GM18499 (cell line): ENCODE measurements around the gene TOMM70.
"Not testable (repeated sequence)": the region's sequence is repeated elsewhere in the genome, so short reads cannot be mapped to it uniquely, and the experiment has no call there.

Source experiments
- ATAC-seq: cut with Tn5 transposase; IDR thresholded peaks from one replicate; pipeline ENCODE4 v1.9.1; 2021; ENCODE audit warnings: moderate number of reproducible peaks; ENCODE audit not compliant: insufficient read depth, unreplicated experiment

The TOMM70 gene

DNA sequence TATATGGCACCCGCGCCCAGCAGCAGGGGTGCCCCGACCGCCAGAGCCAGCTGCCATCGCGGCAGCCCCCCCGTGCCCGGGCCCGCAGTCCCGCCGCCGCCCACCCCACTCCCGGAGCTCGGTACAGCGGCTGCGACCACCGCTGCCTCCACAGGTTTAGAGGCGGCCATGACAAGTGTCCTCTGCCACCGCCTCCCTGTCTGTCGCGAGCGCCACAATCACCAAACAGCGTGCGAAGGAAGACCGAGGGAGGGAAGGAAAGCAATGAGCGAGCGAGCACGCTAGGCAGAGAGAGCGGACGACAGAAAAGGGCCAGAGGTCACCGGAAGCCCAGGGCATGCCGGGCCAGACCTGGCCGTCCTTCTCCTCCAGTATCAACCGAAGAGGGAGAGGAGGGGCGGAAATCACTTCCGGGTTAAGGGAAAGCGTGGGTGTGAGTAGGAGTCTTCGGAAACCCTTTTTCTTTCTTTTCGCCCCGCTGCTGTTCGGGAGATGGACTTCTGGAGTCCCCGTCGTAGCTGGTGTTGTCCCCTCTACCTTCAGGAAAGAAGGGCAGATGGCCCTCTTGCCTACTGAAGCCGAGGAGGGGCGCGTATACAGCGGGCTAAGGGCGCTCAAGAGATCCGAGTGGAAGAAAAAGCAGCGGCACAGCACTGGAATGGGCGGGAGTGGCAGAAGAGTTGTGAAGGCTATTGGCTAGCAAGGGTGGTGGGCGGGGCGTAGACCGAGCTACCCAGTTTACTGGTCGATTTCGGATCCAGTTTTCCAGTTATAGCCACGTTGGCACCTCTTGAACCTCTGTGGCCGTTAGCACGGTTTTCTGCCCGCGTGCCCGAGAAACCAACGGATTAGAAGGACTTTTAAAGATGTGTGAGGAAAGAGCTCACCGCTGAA, at the start of gene TOMM70, which contains the start of gene LNP1:
Gene TOMM70 (minus strand): TSS at position 310 of the 894 bp plus-strand sequence. CDS start 140 bp downstream, at position 170.
Gene LNP1 (plus strand): TSS at position 760 of the 894 bp plus-strand sequence. CDS start 28,191 bp downstream, outside the sequence.
- peak; percentile 76 for ATAC-seq

DNA sequence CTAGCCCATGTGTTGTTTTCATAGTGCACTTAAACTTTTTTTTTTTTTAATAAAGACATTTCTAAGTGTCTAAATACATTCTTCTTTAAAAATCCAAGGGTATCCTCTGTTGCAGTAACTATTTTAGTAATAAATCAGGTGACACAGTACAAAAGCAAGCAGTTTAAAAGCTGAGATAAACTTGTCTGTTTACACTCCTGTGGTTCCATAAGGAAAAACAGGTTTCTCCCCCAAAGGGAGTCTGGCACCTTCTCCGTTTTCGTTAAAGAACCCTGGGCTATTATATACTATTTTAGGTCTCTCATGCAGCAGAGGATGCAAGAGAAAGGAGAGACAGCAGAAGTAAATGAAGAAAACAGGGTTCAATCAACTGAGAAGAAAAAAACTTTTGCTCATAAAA, 48.3 kb upstream of the TOMM70 start:
- ATAC-seq = no peak

DNA sequence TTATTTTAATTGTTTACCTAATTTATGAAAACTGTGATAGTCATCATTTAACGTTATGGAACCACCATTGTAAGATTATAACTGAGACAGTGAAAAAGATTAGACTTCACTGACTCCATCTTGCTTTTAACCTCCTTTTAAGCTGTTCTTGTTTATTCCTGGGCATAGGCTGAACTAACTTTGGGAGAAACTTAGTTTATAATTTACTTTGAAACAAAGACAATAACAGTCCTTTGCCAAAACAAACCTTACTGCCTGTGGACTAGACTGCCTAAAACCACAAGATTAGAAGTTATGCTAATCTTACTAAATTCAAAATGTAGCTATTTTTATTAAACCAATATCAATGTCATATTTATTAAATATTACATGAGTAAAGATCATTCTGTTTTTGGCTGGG, 47.2 kb upstream of the TOMM70 start:
- ATAC-seq = no peak

DNA sequence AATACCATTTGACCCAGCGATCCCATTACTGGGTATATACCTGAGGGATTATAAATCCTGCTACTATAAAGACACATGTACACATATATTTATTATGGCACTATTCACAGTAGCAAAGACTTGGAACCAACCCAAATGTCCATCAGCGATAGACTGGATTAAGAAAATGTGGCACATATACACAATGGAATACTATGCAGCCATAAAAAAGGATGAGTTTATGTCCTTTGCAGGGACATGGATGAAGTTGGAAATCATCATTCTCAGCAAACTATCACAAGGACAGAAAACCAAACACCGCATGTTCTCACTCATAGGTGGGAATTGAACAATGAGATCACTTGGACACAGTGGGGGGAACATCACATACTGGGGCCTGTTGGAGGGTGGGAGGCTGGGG, 46.2 kb upstream of the TOMM70 start:
- ATAC-seq = not testable (repeated sequence)

DNA sequence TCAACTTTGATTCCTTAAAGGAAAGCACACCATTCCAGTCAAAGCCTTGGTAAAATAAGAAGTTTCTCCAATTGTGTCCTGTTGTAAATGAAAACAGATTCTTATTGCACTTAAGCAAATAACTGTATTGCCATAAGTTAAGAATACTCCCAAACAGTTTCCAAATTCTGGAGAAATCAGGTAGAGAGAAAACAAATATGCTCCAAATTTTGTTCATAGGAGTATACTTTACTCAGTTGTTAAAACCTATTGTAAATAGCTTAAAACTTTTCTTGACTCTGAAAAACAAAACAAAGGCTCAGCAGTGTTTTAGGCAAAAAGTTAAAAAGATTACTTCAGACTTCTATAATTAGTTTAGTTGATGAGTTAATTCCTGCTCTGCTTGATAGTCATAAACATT, 42.8 kb upstream of the TOMM70 start:
- no peak for ATAC-seq

DNA sequence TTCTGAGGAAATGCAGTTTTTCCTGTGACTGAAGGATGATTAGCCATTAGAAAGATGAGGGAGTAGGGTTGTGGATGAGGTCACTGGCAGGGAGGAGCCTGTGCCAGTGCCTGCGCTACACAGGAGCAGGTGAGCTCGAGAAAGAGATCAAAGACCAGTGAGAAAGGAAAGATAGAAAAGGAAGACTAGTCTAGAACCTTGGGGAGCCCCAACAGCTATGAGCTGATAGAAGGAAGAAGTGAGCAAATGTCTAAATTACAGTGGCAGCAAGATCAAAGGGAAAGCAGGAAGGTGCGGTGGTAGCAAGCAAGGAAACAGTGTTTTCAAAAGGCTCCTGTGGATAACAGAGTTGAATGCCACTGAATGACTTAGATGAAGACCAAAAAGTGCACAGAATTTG, 40.0 kb upstream of the TOMM70 start:
- ATAC-seq = no peak

DNA sequence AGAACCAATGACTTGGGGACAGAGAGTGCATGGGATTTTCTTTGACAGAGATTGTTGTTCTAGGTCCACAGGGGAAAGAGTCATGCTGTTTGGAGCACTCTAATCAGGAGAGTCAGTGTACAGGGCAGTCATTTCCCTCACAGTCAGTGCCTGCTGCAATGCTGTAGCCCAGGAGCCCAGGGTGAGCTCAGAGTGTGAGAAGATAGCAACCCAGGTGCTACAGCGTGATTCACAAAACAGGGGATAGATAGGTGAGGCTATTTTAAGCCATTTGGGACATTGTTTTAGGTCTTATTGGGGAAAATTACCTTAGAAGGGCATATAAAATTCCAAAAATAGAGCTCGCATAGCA, 37.7 kb upstream of the TOMM70 start:
- ATAC-seq = no peak

DNA sequence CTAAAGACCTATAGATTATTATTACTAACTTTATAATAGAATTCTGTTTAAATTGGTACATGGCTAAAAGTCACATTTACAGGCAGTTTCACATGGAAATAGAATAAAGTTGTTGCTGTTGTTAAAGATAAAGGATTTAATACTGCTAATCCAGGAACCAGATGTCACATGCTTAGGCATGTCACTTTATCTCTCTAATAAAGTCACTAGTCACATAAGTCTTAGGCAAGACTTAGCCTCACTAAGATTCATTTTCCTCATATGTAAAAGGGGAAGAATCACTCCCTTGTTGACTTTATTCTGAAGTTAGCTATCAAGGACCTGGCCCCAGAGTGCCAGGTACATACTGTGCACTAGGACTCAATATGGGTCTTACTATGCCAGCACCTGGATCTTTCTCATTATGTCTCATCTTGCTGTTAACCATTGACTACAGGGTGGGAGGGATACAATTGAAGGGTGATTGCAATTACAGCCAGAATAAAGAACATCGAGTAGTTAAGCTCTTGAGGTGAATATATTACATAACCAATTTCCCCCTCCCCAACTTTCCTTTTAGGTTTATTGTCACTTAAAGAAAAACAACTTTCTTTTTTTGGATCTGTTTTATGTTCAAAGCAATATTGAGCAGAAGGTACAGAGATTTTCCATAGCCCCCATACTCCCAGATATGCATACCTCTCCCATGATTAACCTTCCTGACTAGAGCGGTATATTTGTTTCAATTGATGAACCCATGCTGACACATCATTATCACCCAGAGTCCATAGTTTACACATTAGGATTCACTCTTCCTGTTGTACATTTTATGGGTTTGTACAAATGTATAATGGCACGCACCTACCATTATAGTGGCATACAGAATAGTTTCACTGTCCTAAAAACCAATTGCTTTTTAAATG, 37.1 kb upstream of the TOMM70 start:
- ATAC-seq = no peak

DNA sequence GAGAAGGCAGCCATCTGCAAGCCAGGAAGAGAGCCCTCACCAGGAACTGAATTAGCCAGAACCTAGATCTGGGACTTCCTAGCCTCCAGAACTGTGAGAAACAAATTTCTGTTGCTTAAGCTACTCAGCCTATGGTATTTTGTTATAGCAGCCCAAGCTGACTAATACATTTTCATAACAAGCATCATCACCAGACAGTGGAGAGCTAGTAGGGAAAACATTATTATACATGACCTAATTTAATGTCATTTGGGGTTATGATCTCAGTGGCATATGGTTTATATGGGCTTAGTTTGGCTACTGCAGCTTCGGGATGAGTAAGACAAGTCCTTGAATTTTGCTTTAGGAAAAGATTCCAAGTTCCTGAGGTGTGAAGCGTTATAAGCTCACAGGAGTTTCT, 36.1 kb upstream of the TOMM70 start:
- ATAC-seq = no peak

DNA sequence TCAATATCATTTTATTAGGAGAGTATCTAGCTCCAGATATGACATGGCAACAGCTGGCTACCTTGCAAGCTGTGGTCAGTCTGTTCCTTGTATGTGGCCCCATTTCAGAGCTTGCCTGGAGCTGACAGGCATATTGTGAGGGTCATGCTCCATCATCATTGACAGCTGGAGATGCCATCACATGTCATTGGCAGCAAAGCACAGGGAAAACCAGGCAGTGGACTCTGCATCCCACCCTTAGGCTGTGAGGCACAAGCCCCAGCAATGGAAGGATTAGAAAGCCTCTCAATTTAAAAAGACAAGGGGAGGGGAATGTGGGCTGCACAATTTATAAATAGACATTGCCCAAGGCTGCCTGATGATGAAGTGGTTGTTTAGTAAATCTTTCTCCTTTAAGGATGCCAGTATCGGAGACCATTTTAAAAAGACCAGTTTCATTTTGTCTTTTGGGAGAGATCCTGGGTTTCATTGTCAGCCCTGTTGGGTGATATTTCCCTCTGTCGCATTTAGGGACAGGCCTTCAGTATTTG, 28.4 kb upstream of the TOMM70 start:
- ATAC-seq = no peak

DNA sequence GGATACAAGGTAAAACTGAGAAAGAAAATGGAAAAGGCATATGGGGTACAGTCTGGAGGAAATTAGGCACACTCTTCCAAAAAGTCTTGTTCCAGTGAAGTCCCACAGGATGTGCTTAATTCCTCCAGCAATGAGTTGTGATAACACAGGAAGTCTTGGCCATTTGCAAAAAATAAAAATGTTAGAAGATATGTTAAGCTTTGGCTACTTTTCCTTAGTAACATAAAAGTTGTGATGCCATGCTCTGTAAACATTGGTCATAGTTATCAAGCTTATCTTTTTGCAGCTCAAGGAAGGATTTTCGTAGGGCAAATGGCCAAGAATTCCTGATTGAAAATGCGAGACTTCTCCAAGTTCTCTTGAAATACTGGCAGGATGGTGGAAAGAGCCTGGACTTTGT, 26.8 kb upstream of the TOMM70 start:
- no peak for ATAC-seq

DNA sequence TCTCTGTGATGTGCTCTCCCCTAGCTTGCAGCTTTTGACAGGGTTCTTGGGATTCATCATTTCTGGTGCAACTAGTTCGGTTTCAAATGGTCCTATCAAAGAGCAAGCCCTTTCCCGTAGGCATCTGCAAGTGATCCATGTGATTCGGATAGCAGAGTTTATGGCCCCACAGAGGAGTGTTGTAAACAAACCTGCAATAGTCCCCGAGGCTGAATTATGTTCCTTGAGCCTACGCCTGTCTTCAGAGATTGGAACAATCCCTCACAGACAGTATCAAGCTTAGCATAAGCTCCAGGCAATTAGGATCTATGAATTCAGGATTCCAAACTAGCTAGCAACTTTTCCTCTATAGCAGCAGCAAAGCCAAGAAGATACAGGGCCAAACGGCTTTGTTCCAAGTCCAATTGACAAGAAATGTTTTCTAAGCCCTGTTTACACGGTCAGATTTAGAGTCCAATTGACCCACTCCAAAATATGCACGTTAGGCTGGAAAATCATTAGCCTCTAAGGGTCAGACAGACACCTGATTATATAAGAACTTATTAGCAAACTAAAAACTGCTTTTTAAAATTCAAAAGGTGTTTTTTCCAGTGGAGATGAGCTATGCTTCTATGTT, 25.3 kb upstream of the TOMM70 start:
- ATAC-seq = no peak

DNA sequence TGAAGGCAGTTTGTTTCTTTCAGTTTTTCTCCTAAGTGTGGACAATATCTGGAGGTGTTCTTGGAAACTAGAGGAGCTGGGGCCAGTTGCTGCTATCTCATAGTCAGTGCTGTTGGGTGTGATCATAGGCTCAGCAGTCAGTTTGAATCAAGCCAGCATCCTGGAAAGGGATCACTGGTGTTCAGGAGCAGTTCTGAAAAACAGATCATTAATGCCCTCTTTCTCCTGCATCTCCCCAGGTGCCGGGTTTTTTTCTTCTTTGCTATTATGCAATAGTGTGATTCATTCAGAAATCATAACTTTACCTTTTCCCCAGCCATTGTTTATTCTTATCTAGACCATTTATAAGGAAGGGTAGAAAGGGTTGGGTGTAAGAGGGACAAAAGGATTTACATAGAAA, 24.4 kb upstream of the TOMM70 start:
- no peak for ATAC-seq

DNA sequence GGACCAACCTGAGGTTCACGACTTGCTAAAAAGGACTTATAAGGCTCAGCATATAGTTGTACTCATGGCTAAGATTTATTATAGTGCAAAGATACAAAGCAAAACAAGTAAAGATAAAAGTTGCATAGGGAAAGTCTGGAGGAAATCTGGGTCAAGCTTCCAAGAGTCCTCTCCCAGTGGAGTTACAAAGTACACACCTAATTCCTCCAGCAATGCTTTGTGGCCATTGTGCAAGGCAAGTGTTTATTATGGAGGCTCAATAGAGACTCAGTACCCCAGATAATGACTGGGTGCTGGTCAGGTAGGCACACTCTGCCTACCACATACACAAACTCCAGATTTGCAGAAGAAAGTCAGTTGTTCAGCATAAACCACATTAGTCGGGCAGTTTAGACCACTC, 23.4 kb upstream of the TOMM70 start:
- no peak for ATAC-seq

DNA sequence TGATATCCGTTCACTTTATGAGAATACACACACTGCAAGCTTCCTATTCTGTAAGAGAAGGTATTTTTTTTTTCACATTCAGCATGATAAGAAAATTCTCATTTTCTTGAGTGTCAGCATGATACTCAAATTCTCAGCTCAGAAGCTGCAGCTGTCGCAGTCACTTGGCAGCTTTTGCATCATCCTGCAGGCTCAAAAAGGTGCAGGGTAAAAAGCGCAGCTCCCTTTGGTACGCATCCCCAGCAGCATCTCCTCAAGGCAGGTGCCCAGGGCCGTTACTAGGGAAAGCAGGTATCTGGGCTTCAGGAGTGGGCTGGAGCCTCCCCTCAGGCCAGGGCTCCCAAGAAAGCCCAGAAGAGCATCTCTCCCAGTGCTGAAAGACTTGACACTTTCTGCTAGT, 22.7 kb upstream of the TOMM70 start:
- ATAC-seq = no peak

DNA sequence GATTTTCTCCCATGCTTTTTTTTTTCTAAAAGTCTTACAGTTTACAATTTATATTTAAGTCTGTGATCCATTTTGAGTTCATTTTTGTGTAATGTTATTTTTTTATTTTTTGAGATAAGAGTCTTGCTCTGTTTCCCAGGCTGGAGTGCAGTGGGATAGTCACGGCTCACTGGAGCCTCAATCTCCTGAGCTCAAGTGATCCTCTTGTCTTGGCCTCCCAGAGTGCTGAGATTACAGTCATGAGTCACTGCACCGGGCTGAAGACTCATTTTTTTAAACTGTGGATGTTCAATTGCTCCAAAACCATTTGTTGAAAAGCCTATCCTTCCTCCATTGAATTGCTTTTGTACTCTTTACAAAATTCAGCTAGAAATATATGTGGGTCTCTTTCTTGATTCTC, 20.0 kb upstream of the TOMM70 start:
- no peak for ATAC-seq

DNA sequence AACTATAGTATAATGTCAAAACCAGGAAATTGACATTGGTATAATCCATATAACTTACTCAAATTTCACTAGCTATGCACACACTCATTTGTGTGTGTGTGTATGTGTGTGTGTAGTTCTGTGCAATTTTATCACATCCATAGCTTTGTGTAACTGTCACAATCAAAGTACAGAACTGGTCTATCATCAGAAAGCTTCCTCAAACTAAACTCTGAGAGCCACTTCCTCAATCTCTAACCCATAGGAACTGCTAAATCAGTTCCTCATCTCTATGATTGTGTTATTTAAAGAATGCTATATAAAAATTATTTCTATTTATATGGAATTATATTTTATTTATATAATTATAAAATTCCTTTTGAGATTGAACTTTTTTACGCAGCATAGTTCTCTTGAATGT, 18.5 kb upstream of the TOMM70 start:
- ATAC-seq = no peak

DNA sequence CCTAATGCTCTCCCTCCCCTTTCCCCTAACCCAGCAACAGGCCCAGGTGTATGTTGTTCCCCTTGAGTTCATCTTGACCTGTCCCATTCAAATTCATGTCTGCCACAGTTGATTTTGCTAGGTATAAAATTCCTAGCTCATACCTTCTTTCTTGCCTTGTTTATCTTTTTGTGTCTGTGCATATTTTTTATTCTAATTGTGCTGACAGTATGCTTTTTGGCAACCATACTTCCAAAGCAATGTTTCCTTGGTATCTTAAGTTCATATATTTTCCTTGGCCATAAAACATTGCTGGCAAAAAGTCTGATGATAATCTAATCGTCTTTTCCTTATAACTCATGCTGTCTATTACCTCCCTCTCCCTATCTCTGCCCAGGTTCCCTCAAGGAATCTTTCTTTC, 16.0 kb upstream of the TOMM70 start:
- ATAC-seq = no peak

DNA sequence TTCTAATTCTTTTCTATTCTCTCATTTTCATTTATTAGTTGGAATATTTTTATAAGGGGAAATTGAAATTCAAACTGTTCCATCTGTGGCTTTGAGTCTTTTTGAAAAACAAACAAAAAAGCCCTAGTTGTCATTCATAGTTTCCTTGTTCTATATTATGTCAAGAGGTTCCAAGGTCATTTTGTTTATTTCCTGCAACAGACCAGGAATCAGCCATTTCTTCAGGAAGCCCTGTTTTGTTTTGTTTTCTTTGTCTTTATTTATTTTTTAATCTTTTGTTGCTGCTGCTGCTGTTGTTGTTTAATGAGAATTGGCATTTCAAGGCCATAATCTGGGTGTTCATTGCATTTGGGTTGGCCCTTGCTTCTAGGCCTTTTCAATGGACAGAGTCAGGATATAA, 15.3 kb upstream of the TOMM70 start:
- ATAC-seq = no peak

DNA sequence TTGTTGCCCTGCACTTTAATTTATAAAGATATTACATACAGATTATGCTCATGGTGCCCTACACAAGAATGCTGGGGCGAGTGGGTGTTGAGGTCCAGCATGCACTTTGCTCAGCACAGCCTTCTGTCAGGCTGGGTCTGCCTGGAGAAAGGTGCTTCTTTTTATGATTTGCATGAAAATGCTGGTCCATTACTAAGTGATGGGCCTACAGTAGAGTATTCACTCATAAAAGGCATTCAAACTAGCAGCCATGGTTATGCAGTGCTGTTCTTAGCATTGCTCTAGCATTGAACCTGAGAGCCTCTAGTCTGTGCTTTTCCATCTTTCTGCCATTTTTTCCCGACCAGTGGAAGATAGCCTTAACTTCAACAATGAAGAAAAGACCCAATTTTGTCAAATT, 12.7 kb upstream of the TOMM70 start:
- no peak for ATAC-seq
